SK-N-SH treated with all-trans-retinoic acid at 6 μM for 48 hours (cell line): ENCODE results near the gene EPHX1.

Experiments
- ARNTL ChIP-seq: fragments of 450-650 bp; formaldehyde crosslinking; IDR thresholded peaks from 2 replicates; pipeline ENCODE4 v1.5.0; 2020; ENCODE audit warnings: low read depth, mild to moderate bottlenecking, moderate library complexity, borderline replicate concordance
- CSDC2 ChIP-seq: fragments of 250-450 bp; sonication (Bioruptor Pico); IDR thresholded peaks from 2 replicates; pipeline ENCODE4 v1.5.0; 2020; ENCODE audit warnings: mild to moderate bottlenecking, moderate library complexity
- ISL1 ChIP-seq: fragments of 250-450 bp; sonication (Bioruptor Pico); IDR thresholded peaks from 2 replicates; pipeline ENCODE4 v2.1.2; 2022; ENCODE audit warnings: mild to moderate bottlenecking, moderate library complexity
- OSR1 ChIP-seq: fragments of 250-450 bp; sonication (Bioruptor Pico); IDR thresholded peaks from 2 replicates; pipeline ENCODE4 v1.8.0; 2022; ENCODE audit warnings: moderate library complexity, mild to moderate bottlenecking, inconsistent platforms
- PATZ1 ChIP-seq: fragments of 250-450 bp; sonication (Bioruptor Pico); IDR thresholded peaks from 2 replicates; pipeline ENCODE4 v1.8.0; 2020; ENCODE audit warnings: mild to moderate bottlenecking, moderate library complexity, borderline replicate concordance
- PPARA ChIP-seq: fragments of 250-450 bp; sonication (Bioruptor Pico); IDR thresholded peaks from 2 replicates; pipeline ENCODE4 v1.5.0; 2020; ENCODE audit warnings: mild to moderate bottlenecking, borderline replicate concordance
- SNAI2 ChIP-seq: fragments of 250-450 bp; sonication (Bioruptor Pico); IDR thresholded peaks from 2 replicates; pipeline ENCODE4 v1.5.0; 2020; ENCODE audit warnings: mild to moderate bottlenecking, moderate library complexity
- TOX ChIP-seq: fragments of 250-450 bp; sonication (Bioruptor Pico); IDR thresholded peaks from 2 replicates; pipeline ENCODE4 v1.8.0; 2021; ENCODE audit warnings: mild to moderate bottlenecking, moderate library complexity, borderline replicate concordance
- ZFP30 ChIP-seq: fragments of 450-650 bp; formaldehyde crosslinking; IDR thresholded peaks from 2 replicates; pipeline ENCODE4 v1.5.0; 2022; ENCODE audit warnings: mild to moderate bottlenecking, moderate library complexity
- TF ChIP-seq, protein P1 (sequence below): fragments of 250-450 bp; sonication (Bioruptor Pico); IDR thresholded peaks from 2 replicates; pipeline ENCODE4 v1.5.1; 2020; ENCODE audit warnings: low read depth, mild to moderate bottlenecking, moderate library complexity

- TF ChIP-seq ARNTL (CRISPR knock-in tag) (no peak), SNAI2 (CRISPR knock-in tag) (no peak), CSDC2 (CRISPR knock-in tag) (no peak), ISL1 (CRISPR knock-in tag) (no peak), ZFP30 (CRISPR knock-in tag) (no peak), PPARA (CRISPR knock-in tag) (no peak), OSR1 (CRISPR knock-in tag) (no peak), PATZ1 (no peak), TOX (CRISPR knock-in tag) (no peak)
- TF ChIP-seq, protein P1, sequence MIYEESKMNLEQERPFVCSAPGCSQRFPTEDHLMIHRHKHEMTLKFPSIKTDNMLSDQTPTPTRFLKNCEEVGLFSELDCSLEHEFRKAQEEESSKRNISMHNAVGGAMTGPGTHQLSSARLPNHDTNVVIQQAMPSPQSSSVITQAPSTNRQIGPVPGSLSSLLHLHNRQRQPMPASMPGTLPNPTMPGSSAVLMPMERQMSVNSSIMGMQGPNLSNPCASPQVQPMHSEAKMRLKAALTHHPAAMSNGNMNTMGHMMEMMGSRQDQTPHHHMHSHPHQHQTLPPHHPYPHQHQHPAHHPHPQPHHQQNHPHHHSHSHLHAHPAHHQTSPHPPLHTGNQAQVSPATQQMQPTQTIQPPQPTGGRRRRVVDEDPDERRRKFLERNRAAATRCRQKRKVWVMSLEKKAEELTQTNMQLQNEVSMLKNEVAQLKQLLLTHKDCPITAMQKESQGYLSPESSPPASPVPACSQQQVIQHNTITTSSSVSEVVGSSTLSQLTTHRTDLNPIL (CRISPR knock-in tag) = no peak
Measured at GRCh38 chr1:225871359-225872074, 61.6 kb downstream of the EPHX1 start.
